ENCODE data around the gene MYO9B.

GRCh38 chr19:17210296-17210695 lies 134.7 kb downstream of the MYO9B start:
- TF ChIP-seq CTCF (IDR thresholded peaks at IDR 0.05; ENCODE audit: low read depth, low read length, poor library complexity, severe bottlenecking): no peak
- no peak for TF ChIP-seq EZH2phosphoT487 (IDR thresholded peaks at IDR 0.05; ENCODE audit: borderline replicate concordance, low read length)
